ENCODE measurements around the gene TLR6. TPM values are rescaled to one million over a fixed set of nuclear protein-coding genes. Genes with fewer than 3 reads are reported as not detected.

The TLR6 gene
- total RNA-seq, 2 donors from 2014 or later = 0.44 to 2.2 TPM

GRCh38 chr4:38902221-38902620 lies 45.6 kb upstream of the TLR6 start:
- Histone ChIP-seq H3K4me3 (no peak overlapping the region), H3K27ac (no peak overlapping the region), H3K27me3 (no peaks in the 10 kb centered on the region), H3K4me1 (peaks cover 8% of the 10 kb centered on the region), H3K9ac (ENCODE audit: low read depth in 2 of 2, low read length in 2 of 2) (no peak overlapping the region), H3K36me3 (no peaks in the 10 kb centered on the region), H3K9me3 (no peaks in the 10 kb centered on the region)
- intact Hi-C loops (cut with DNase I) = loop anchor here (5.0 kb wide), 1 partner anchor 235 kb away; no protein-coding TSS in a partner anchor
- no peak for DNase-seq
- TF ChIP-seq CTCF (IDR thresholded peaks at IDR 0.05) = no peak

GRCh38 chr4:38898245-38898644 lies 41.6 kb upstream of the TLR6 start:
- peaks cover 5% of the 10 kb centered on the region for H3K4me1 ChIP-seq
- intact Hi-C loops (cut with DNase I) = no loop called here
- no peak overlapping the region for H3K4me3 ChIP-seq
- H3K9me3 ChIP-seq = no peaks in the 10 kb centered on the region
- H3K27me3 ChIP-seq = no peaks in the 10 kb centered on the region
- H3K27ac ChIP-seq = no peak overlapping the region
- no peak for DNase-seq
- no peak for TF ChIP-seq CTCF (IDR thresholded peaks at IDR 0.05)
- H3K36me3 ChIP-seq = no peaks in the 10 kb centered on the region
- H3K9ac ChIP-seq (ENCODE audit: low read depth in 2 of 2, low read length in 2 of 2) = no peak overlapping the region

GRCh38 chr4:38896940-38897339 lies 40.3 kb upstream of the TLR6 start:
- Histone ChIP-seq H3K9ac (ENCODE audit: low read depth in 2 of 2, low read length in 2 of 2) (no peak overlapping the region), H3K9me3 (no peaks in the 10 kb centered on the region), H3K4me3 (no peak overlapping the region), H3K27me3 (no peaks in the 10 kb centered on the region), H3K27ac (no peak overlapping the region), H3K36me3 (no peaks in the 10 kb centered on the region), H3K4me1 (peaks cover 3% of the 10 kb centered on the region)
- no peak for DNase-seq
- intact Hi-C loops (cut with DNase I) = no loop called here
- TF ChIP-seq CTCF (IDR thresholded peaks at IDR 0.05) = no peak

GRCh38 chr4:38894322-38894982 lies 37.8 kb upstream of the TLR6 start:
- Histone ChIP-seq H3K9ac (ENCODE audit: low read depth in 2 of 2, low read length in 2 of 2) (no peak overlapping the region), H3K4me1 (peaks cover 7% of the 10 kb centered on the region), H3K27ac (no peak overlapping the region), H3K27me3 (no peaks in the 10 kb centered on the region), H3K9me3 (no peaks in the 10 kb centered on the region), H3K4me3 (no peak overlapping the region), H3K36me3 (no peaks in the 10 kb centered on the region)
- no peak for DNase-seq
- no peak for TF ChIP-seq CTCF (IDR thresholded peaks at IDR 0.05)
- intact Hi-C loops (cut with DNase I) = no loop called here

GRCh38 chr4:38891051-38891983 lies 34.7 kb upstream of the TLR6 start:
- DNase-seq = no peak
- no peak overlapping the region for H3K4me3 ChIP-seq
- no peaks in the 10 kb centered on the region for H3K9me3 ChIP-seq
- peaks cover 7% of the 10 kb centered on the region for H3K4me1 ChIP-seq
- H3K27ac ChIP-seq = peak overlapping the region; percentile 52
- no peaks in the 10 kb centered on the region for H3K27me3 ChIP-seq
- no peaks in the 10 kb centered on the region for H3K36me3 ChIP-seq
- TF ChIP-seq CTCF (IDR thresholded peaks at IDR 0.05) = no peak
- no peak overlapping the region for H3K9ac ChIP-seq (ENCODE audit: low read depth in 2 of 2, low read length in 2 of 2)
- intact Hi-C loops (cut with DNase I) = no loop called here
